GM12801 (cell line): ENCODE measurements around the gene KATNIP.

Experiments used
- CTCF ChIP-seq: IDR thresholded peaks from one replicate; pipeline ENCODE4 v1.5.1; 2011; ENCODE audit warnings: control low read depth; ENCODE audit not compliant: insufficient read length; ENCODE audit errors: extremely low read depth

Gene KATNIP

GRCh38 chr16:27550582-27550920 lies 607 bp downstream of the KATNIP start:
- TF ChIP-seq CTCF, result no peak

GRCh38 chr16:27551036-27551435 lies 1.1 kb downstream of the KATNIP start:
- TF ChIP-seq CTCF, result no peak

- no peak for TF ChIP-seq CTCF
Observed at GRCh38 chr16:27556471-27556870, 6.5 kb downstream of the KATNIP start.

GRCh38 chr16:27558434-27558833 lies 8.5 kb downstream of the KATNIP start:
- no peak for TF ChIP-seq CTCF

- TF ChIP-seq CTCF, result no peak
Observed at GRCh38 chr16:27558932-27559331, 9.0 kb downstream of the KATNIP start.

- TF ChIP-seq CTCF, result no peak
Observed at GRCh38 chr16:27561216-27561615, 11.3 kb downstream of the KATNIP start.

GRCh38 chr16:27564224-27564623 lies 14.3 kb downstream of the KATNIP start:
- no peak for TF ChIP-seq CTCF

GRCh38 chr16:27566417-27566816 lies 16.5 kb downstream of the KATNIP start:
- TF ChIP-seq CTCF, result no peak
